Fibroblast of lung (primary cell): Measurements from ENCODE around the gene RRAD. TPM values are rescaled to one million over a fixed set of nuclear protein-coding genes. Genes with fewer than 3 reads are reported as not detected.

ENCODE experiments used
- DNase-seq, 2 donors: peaks; one replicate each; pipeline versions ENCODE4 v3.0.0 to v3.0.0-alpha.2; 2010; ENCODE audit warnings: low read depth in 2 of 2
- H2AFZ ChIP-seq: 2 replicates; pipeline ENCODE4 v1.5.1; 2012; ENCODE audit warnings: low read length, control low read depth, inconsistent platforms
- H3K27ac ChIP-seq: 2 replicates; pipeline ENCODE4 v1.5.1; 2011; ENCODE audit warnings: low read length, control low read depth; ENCODE audit not compliant: insufficient read depth
- H3K27me3 ChIP-seq: 2 replicates; pipeline ENCODE4 v1.5.1; 2011; ENCODE audit warnings: mild to moderate bottlenecking, low read length; ENCODE audit not compliant: control insufficient read depth, insufficient read depth
- H3K36me3 ChIP-seq: 2 replicates; pipeline ENCODE4 v1.5.1; 2011; ENCODE audit warnings: low read length; ENCODE audit not compliant: control insufficient read depth, insufficient read depth
- H3K4me1 ChIP-seq: 2 replicates; pipeline ENCODE4 v1.5.1; 2011; ENCODE audit warnings: low read length; ENCODE audit not compliant: control insufficient read depth, insufficient read depth; ENCODE audit errors: extremely low read depth
- H3K4me2 ChIP-seq: 2 replicates; pipeline ENCODE4 v1.5.1; 2011; ENCODE audit warnings: low read length, control low read depth; ENCODE audit not compliant: insufficient read depth; ENCODE audit errors: extremely low read depth
- H3K4me3 ChIP-seq, 4 experiments: fragments of 200-600 bp in 1 of 4; sonication (generic) in 1 of 4; replicated peaks in 1 of 4; 2 replicates each; pipeline ENCODE4 v1.5.1; 2011 to 2016; ENCODE audit warnings: low read length in 4 of 4, low read depth in 3 of 4, mild to moderate bottlenecking in 3 of 4, control low read depth in 2 of 4, inconsistent platforms in 1 of 4, mixed read lengths in 1 of 4; ENCODE audit not compliant: insufficient read depth in 1 of 4; ENCODE audit errors: control extremely low read depth in 1 of 4
- H3K79me2 ChIP-seq: 2 replicates; pipeline ENCODE4 v1.5.1; 2012; ENCODE audit warnings: mild to moderate bottlenecking, low read length, inconsistent platforms; ENCODE audit not compliant: control insufficient read depth, insufficient read depth
- H3K9ac ChIP-seq: 2 replicates; pipeline ENCODE4 v1.5.1; 2011; ENCODE audit warnings: mild to moderate bottlenecking, low read length, control low read depth; ENCODE audit not compliant: insufficient read depth
- H3K9me3 ChIP-seq: 2 replicates; pipeline ENCODE4 v1.5.1; 2012; ENCODE audit warnings: low read depth, low read length; ENCODE audit not compliant: control insufficient read depth, insufficient read depth
- H4K20me1 ChIP-seq: 2 replicates; pipeline ENCODE4 v1.5.1; 2011; ENCODE audit warnings: low read length; ENCODE audit not compliant: control insufficient read depth, insufficient read depth; ENCODE audit errors: extremely low read depth
- EZH2 ChIP-seq: IDR thresholded peaks from 2 replicates; pipeline ENCODE4 v1.5.1; 2012; ENCODE audit warnings: low read length, control low read depth, mild to moderate bottlenecking; ENCODE audit errors: missing control alignments
- polyA plus RNA-seq, 2 donors: library from polyadenylated mRNA; depleted of rRNA in 1 of 2; stranded (reverse) in 1 of 2; unstranded in 1 of 2; fragments of >200 nt; gene quantifications; 2 replicates each; pipeline ENCODE4 v1.2.1, GENCODE V29; 2011 to 2012; ENCODE audit warnings: missing spikeins in 1 of 2
- total RNA-seq: library from RNA; depleted of rRNA; stranded (reverse); fragments of >200 nt; gene quantifications from 2 replicates; pipeline ENCODE4 v1.2.1, GENCODE V29; 2014
- TF ChIP-seq, protein P1 (sequence below), 2 donors: IDR thresholded peaks in 1 of 2; conservative IDR thresholded peaks in 1 of 2; 1 replicate in 1 of 2; 2 replicates in 1 of 2; pipeline ENCODE4 v1.5.1; 2011 to 2012; ENCODE audit warnings: low read length in 2 of 2, control low read depth in 1 of 2, inconsistent platforms in 1 of 2, low read depth in 1 of 2, mild to moderate bottlenecking in 1 of 2

Gene RRAD
- total and polyA plus RNA-seq, 2 donors (not counting 1 experiment from before 2014, with no cell fraction given): 11.6 to 83.7 TPM

DNA sequence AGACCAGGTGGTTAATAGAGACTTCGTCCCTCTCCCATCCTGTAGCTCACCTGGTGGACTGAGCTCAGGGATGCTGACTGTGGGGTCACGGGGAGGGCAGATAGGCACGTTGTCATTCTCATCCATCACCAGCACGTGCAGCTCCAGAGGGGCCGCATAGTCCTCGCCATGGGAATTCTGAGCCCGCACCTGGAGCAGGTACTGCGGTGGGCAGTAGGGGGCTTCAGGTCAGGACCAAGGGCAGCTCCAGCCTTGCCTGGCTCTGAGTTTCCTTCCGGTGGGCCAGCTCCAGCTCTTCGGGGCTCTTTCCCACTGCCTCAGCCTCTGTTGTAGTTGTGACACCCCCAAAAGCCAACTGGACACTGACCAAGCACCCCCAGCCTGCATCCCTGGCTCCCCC lies 12.3 kb downstream of the RRAD start:
- no peaks in the 10 kb centered on the region for H3K36me3 ChIP-seq
- no peak overlapping the region for H2AFZ ChIP-seq
- H3K4me2 ChIP-seq: no peak overlapping the region
- no peaks in the 10 kb centered on the region for H3K79me2 ChIP-seq
- DNase-seq: no peak
- H3K4me1 ChIP-seq: no peaks in the 10 kb centered on the region
- no peak overlapping the region for H3K27ac ChIP-seq
- H3K4me3 ChIP-seq: no peak overlapping the region
- no peak for TF ChIP-seq EZH2
- TF ChIP-seq, protein P1, sequence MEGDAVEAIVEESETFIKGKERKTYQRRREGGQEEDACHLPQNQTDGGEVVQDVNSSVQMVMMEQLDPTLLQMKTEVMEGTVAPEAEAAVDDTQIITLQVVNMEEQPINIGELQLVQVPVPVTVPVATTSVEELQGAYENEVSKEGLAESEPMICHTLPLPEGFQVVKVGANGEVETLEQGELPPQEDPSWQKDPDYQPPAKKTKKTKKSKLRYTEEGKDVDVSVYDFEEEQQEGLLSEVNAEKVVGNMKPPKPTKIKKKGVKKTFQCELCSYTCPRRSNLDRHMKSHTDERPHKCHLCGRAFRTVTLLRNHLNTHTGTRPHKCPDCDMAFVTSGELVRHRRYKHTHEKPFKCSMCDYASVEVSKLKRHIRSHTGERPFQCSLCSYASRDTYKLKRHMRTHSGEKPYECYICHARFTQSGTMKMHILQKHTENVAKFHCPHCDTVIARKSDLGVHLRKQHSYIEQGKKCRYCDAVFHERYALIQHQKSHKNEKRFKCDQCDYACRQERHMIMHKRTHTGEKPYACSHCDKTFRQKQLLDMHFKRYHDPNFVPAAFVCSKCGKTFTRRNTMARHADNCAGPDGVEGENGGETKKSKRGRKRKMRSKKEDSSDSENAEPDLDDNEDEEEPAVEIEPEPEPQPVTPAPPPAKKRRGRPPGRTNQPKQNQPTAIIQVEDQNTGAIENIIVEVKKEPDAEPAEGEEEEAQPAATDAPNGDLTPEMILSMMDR (conservative IDR thresholded peaks at IDR 0.05 in 1 of 2, IDR thresholded peaks at IDR 0.05 in 1 of 2; ENCODE audit: low read depth in 1 of 2, low read length in 2 of 2): no peak
- H3K9ac ChIP-seq: no peak overlapping the region
- H3K27me3 ChIP-seq: peaks cover 6% of the 10 kb centered on the region
- H4K20me1 ChIP-seq: no peaks in the 10 kb centered on the region
- H3K9me3 ChIP-seq: no peaks in the 10 kb centered on the region

GRCh38 chr16:66911801-66912200 lies 13.5 kb downstream of the RRAD start:
- H3K9me3 ChIP-seq: no peaks in the 10 kb centered on the region
- no peaks in the 10 kb centered on the region for H3K36me3 ChIP-seq
- H4K20me1 ChIP-seq: no peaks in the 10 kb centered on the region
- no peaks in the 10 kb centered on the region for H3K4me1 ChIP-seq
- H2AFZ ChIP-seq: no peak overlapping the region
- H3K4me2 ChIP-seq: no peak overlapping the region
- no peak overlapping the region for H3K9ac ChIP-seq
- H3K27ac ChIP-seq: no peak overlapping the region
- TF ChIP-seq, protein P1 (conservative IDR thresholded peaks at IDR 0.05 in 1 of 2, IDR thresholded peaks at IDR 0.05 in 1 of 2; ENCODE audit: low read depth in 1 of 2, low read length in 2 of 2): no peak
- no peak for TF ChIP-seq EZH2
- peaks cover 6% of the 10 kb centered on the region for H3K27me3 ChIP-seq
- no peak for DNase-seq
- no peaks in the 10 kb centered on the region for H3K79me2 ChIP-seq
- no peak overlapping the region for H3K4me3 ChIP-seq

GRCh38 chr16:66911112-66911511 lies 14.2 kb downstream of the RRAD start:
- H3K4me2 ChIP-seq: no peak overlapping the region
- no peak overlapping the region for H3K4me3 ChIP-seq
- H3K36me3 ChIP-seq: no peaks in the 10 kb centered on the region
- H3K79me2 ChIP-seq: no peaks in the 10 kb centered on the region
- no peak overlapping the region for H3K27ac ChIP-seq
- H3K27me3 ChIP-seq: peaks cover 5% of the 10 kb centered on the region
- no peak overlapping the region for H2AFZ ChIP-seq
- TF ChIP-seq EZH2: no peak
- TF ChIP-seq, protein P1 (conservative IDR thresholded peaks at IDR 0.05 in 1 of 2, IDR thresholded peaks at IDR 0.05 in 1 of 2; ENCODE audit: low read depth in 1 of 2, low read length in 2 of 2): no peak
- no peak for DNase-seq
- H3K9ac ChIP-seq: no peak overlapping the region
- no peaks in the 10 kb centered on the region for H3K9me3 ChIP-seq
- H3K4me1 ChIP-seq: no peaks in the 10 kb centered on the region
- no peaks in the 10 kb centered on the region for H4K20me1 ChIP-seq
